Forelimb muscle (tissue), 1 donor: ENCODE measurements around the gene HMGCL. TPM values are rescaled to one million over a fixed set of nuclear protein-coding genes. Genes with fewer than 3 reads are reported as not detected.

Experiments
- DNase-seq: peaks from one replicate; pipeline ENCODE4 v3.0.0-alpha.2; 2013; ENCODE audit warnings: low read depth
- polyA plus RNA-seq: library from polyadenylated mRNA; unstranded; fragments of 120-200 nt; gene quantifications from one replicate; pipeline ENCODE4 v1.2.1, GENCODE V29; 2013; ENCODE audit not compliant: insufficient read length

Gene HMGCL
- polyA plus RNA-seq, 1 donor = 21.8 TPM

GRCh38 chr1:23776217-23776616 lies 49.0 kb downstream of the HMGCL start:
- no peak for DNase-seq

DNA sequence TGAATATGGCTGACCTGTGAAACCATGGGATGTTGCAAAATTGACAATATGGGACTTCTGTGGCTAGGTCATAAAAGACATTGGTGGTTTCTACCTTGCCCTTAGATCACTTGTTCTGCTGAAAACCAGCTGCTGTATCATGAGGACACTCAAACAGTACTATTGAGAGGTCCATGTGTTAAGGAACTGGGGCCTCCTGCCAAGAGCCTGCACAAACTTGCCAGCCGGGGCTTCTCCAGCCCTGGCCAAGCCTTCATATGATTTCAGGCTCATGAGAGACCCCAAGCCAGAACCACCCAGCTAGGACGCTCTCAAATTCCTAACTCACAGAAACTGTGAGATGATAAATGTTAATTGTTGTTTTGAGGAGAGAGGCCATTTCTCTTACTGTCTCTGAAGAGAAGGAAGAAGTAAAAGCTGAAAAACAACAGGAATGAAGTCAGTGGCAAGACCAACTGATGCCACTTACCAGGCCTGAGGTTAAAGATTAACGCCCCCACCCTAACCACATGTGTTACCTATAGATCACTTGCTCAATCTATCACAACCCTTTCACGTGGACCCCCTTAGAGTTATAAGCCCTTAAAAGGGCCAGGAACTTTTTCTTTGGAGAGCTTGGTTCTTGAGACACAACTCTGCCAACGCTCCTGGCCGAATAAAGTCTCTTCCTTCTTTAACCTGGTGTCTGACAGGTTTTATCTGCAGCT lies 50.9 kb downstream of the HMGCL start:
- no peak for DNase-seq

DNA sequence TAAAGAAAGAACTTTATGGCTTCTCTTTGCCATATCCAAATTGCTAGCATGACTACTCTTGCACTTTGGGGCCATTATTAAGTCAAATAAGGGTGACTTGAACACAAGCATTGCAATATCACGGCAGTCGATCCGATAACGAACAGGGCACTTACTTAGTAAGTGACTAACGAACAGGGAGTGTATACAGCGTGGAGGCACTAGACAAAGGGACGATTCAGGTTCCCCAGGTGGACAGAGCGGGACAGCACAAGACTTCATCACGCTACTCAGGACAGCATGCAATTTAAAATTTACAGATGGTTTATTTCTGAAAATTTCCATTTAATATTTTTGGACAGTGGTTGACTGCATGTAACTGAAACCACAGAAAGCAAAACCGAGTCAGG lies 52.4 kb downstream of the HMGCL start:
- no peak for DNase-seq

DNA sequence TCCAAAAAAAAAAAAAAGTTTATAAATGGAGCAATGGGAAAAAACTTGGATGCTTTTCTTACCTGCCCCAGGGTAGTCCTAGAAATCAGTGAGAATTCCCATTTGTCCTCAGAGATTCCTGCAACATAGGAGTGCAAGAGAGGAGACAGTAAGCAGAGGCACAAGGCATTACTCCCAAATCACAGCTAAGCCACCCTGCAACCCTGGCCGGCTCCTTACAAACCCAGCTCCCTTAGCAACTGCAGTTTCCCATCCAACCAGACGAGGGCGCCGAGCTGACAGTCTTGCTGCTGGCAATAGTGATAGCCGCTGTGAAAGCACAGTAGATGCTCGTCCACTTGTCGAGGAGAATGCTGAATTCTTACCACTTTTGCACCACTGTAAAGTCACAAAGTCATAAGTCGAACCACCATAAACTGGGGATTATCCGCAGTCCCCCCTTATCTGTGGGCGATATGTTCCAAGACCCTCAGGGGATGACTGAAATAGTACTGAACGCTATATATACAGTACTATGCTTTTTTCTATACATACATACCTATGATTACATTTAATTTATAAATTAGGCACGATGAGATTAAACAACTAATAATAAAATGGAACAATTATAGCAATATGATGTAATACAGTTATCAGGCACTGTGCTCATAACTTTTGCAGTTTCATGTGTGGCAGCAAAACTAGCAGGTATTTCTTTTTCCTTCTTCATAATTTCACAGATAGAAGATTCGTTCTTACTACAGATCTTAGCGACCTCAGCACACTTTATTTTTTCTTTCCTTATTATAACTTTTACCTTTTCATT lies 53.0 kb downstream of the HMGCL start:
- DNase-seq = peak; percentile 34

DNA sequence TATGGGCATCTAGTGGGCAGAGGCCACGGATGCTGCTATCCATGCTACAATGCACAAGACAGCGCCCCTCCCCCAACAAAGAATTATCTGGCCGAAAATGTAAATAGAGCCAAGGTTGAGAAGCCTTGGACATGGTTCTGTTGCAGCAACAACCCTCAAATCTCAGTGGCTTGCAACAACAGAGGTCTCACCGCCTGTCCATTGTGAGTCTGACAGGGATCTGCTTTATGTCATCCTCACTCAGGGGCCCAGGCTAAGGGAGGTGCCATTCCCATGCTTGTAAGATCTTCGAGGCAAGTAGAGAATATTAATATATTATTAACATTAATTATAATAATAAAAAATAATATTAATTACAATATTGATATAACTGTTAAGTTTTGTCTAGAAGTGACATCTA lies 56.5 kb downstream of the HMGCL start:
- no peak for DNase-seq

GRCh38 chr1:23763041-23763577 lies 62.1 kb downstream of the HMGCL start:
- DNase-seq = no peak

DNA sequence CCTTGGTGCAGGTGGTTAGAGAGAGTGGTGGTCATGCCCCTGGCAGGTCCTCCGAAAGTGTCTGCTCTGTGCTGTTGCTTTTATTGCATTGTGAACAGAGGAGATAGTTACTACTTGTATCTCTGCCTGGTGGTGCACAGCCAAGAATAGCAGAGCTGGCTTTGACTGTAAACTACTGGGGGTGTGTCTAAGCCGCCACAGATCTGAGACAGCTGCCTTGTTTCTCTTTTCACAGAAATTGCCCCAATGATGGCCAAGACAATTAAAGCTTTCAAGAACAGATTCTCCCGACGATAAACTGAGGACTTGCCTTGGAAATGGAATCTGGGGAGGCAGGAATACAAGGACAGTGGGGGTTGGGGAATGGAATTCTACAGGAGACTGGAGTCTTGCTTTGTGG lies 66.0 kb downstream of the HMGCL start:
- DNase-seq = no peak

DNA sequence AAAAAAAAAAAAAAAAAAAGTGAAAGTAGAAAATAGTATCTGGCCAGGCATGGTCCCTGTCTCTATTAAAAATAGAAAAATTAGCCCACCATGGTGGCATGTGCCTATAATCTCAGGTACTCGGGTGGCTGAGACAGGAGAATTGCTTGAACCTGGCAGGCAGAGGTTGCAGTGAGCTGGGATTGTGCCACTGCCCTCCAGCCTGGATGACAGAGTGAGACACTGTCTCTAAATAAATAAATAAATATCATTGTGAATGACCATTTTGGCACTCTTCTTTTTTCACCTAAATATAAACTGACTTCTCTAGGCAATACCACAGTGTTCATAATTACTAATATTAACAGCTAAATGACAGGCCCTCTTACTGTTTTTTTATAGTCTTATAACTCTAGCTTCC lies 67.4 kb downstream of the HMGCL start:
- DNase-seq = no peak

- no peak for DNase-seq
Observed at GRCh38 chr1:23756676-23757075, 68.6 kb downstream of the HMGCL start.

DNA sequence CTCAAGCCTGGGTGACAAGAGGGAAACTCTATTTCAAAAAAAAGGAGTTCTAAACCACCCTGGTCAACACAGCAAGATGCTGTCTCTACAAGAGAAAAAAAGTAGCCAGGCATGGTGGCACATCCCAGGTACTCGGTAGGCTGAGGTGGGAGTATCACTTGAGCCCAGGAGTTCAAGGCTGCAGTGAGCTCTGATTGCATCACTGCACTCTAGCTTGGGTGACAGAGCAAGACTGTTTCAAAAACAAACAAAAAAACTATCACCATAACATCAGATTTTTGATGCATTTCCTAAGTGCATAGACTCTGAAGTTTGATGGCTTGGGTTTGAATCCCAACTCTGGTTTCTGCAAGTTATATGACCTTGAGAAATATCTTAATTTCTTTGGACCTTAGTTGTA lies 72.3 kb downstream of the HMGCL start:
- no peak for DNase-seq

Other genes with a start within 250 kb of the HMGCL start
- 3,009 TPM for gene RPL11, start 133.6 kb downstream of the HMGCL start, polyA plus RNA-seq
- 27.8 TPM for gene ELOA, start 82.0 kb downstream of the HMGCL start, polyA plus RNA-seq
- 35.6 TPM for gene PITHD1, start 47.0 kb downstream of the HMGCL start, polyA plus RNA-seq
- gene LYPLA2, start 34.3 kb downstream of the HMGCL start, polyA plus RNA-seq = 30.0 TPM
- 25.5 TPM for gene GALE, start 24.7 kb downstream of the HMGCL start, polyA plus RNA-seq
- 11.5 TPM for gene FUCA1, start 42.9 kb upstream of the HMGCL start, polyA plus RNA-seq
- gene CNR2, start 87.9 kb upstream of the HMGCL start, polyA plus RNA-seq = 0.06 TPM
- 91.3 TPM for gene PNRC2, start 134.4 kb upstream of the HMGCL start, polyA plus RNA-seq
- gene SRSF10, start 154.9 kb upstream of the HMGCL start, polyA plus RNA-seq = 117 TPM